H1 (cell line): ENCODE data around the gene CLDN7. TPM values are rescaled to one million over a fixed set of nuclear protein-coding genes. Genes with fewer than 3 reads are reported as not detected.
A peak's percentile ranks its signal among the peaks of the same experiment; 100 is the strongest.

Source experiments
- ASH2L ChIP-seq: fragments of 200-600, 300-600 bp; sonication (generic); IDR thresholded peaks from one replicate; pipeline ENCODE4 v1.7.1; 2017; ENCODE audit warnings: low read length
- EP300 ChIP-seq, 2 experiments: IDR thresholded peaks; 1 replicate in 1 of 2; 2 replicates in 1 of 2; pipeline ENCODE4 v1.6.1; 2011 to 2012; ENCODE audit warnings: low read depth in 2 of 2, low read length in 2 of 2, mild to moderate bottlenecking in 2 of 2, borderline replicate concordance in 1 of 2, inconsistent platforms in 1 of 2, moderate library complexity in 1 of 2
- POLR2A ChIP-seq, 2 experiments: IDR thresholded peaks; 1 replicate in 1 of 2; 2 replicates in 1 of 2; pipeline ENCODE4 v1.6.1; 2011; ENCODE audit warnings: low read depth in 2 of 2, low read length in 2 of 2, mild to moderate bottlenecking in 2 of 2; ENCODE audit errors: control extremely low read depth in 1 of 2
- SIRT6 ChIP-seq: IDR thresholded peaks from one replicate; pipeline ENCODE4 v1.7.1; 2012; ENCODE audit warnings: low read length, inconsistent platforms
- SP1 ChIP-seq: IDR thresholded peaks from 2 replicates; pipeline ENCODE4 v1.6.1; 2011; ENCODE audit warnings: low read depth, low read length
- SP4 ChIP-seq: IDR thresholded peaks from 2 replicates; pipeline ENCODE4 v1.6.1; 2012; ENCODE audit warnings: low read length, inconsistent platforms
- YY1 ChIP-seq: IDR thresholded peaks from 2 replicates; pipeline ENCODE4 v1.6.1; 2011; ENCODE audit warnings: low read depth, mild to moderate bottlenecking, low read length
- polyA plus RNA-seq, 7 experiments: library from polyadenylated mRNA; depleted of rRNA in 3 of 7; stranded (reverse) in 5 of 7; unstranded in 2 of 7; fragments of >200 nt in 5 of 7; fragments of 200-250 nt in 2 of 7; gene quantifications; 1 replicate in 5 of 7; 2 replicates in 1 of 7; 4 replicates in 1 of 7; pipeline versions ENCODE4 v1.2.1 to v1.2.3, GENCODE V29; 2011 to 2013; ENCODE audit warnings: missing spikeins in 2 of 7, mixed read lengths in 2 of 7
- total RNA-seq: library from RNA; stranded (reverse); fragmentation: NEBNext Ultra II Directional; extraction: Animal tissue kit (Norgen Biotek cat#: 25700); gene quantifications from 2 replicates; pipeline ENCODE4 v1.2.1, GENCODE V29; 2021
- TF ChIP-seq, protein P1 (sequence below): fragments of 300-600 bp; sonication (generic); IDR thresholded peaks from 2 replicates; pipeline ENCODE4 v1.7.1; 2012; ENCODE audit warnings: low read length, moderate library complexity, mild to moderate bottlenecking, inconsistent platforms; ENCODE audit not compliant: insufficient replicate concordance
- TF ChIP-seq, protein P2 (sequence below): IDR thresholded peaks from 2 replicates; pipeline ENCODE4 v1.6.1; 2011; ENCODE audit warnings: low read length, improper control_type of control experiment

Gene CLDN7
- total and polyA plus RNA-seq, 2 of the 8 experiments (the other 6 are each of a cell fraction or from before 2014, with no cell fraction given) = 118 to 119 TPM

DNA sequence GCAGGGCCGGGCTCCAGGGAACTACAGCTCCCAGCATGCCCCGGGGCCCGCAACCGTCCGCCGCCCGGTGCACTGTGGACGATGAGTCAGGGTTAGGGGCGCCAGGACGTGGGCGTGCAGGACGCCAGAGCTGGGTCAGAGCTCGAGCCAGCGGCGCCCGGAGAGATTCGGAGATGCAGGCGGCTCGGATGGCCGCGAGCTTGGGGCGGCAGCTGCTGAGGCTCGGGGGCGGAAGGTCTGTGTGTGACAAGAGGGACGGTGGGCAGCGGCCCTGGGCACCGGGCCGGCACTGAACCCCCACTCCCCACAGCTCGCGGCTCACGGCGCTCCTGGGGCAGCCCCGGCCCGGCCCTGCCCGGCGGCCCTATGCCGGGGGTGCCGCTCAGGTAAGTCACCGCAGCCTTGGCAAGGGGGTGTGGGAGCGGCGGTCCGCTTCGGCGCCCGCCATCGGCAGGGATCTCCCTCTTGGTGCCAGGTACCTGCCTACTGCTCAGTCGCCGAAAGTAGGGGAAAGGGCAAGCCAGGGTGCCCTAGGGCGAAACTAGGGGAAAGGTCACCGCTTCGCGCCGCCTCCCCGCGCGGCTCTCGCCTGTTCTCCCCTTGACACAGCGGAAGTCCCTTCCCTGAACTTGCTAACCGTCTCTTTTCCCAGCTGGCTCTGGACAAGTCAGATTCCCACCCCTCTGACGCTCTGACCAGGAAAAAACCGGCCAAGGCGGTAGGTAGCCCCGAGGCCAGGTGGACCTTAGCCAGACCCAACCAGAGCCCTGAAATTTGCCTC, 42.3 kb downstream of the CLDN7 start, which contains the start of the genes ACADVL and DLG4 (continued):
- TF ChIP-seq, protein P1, sequence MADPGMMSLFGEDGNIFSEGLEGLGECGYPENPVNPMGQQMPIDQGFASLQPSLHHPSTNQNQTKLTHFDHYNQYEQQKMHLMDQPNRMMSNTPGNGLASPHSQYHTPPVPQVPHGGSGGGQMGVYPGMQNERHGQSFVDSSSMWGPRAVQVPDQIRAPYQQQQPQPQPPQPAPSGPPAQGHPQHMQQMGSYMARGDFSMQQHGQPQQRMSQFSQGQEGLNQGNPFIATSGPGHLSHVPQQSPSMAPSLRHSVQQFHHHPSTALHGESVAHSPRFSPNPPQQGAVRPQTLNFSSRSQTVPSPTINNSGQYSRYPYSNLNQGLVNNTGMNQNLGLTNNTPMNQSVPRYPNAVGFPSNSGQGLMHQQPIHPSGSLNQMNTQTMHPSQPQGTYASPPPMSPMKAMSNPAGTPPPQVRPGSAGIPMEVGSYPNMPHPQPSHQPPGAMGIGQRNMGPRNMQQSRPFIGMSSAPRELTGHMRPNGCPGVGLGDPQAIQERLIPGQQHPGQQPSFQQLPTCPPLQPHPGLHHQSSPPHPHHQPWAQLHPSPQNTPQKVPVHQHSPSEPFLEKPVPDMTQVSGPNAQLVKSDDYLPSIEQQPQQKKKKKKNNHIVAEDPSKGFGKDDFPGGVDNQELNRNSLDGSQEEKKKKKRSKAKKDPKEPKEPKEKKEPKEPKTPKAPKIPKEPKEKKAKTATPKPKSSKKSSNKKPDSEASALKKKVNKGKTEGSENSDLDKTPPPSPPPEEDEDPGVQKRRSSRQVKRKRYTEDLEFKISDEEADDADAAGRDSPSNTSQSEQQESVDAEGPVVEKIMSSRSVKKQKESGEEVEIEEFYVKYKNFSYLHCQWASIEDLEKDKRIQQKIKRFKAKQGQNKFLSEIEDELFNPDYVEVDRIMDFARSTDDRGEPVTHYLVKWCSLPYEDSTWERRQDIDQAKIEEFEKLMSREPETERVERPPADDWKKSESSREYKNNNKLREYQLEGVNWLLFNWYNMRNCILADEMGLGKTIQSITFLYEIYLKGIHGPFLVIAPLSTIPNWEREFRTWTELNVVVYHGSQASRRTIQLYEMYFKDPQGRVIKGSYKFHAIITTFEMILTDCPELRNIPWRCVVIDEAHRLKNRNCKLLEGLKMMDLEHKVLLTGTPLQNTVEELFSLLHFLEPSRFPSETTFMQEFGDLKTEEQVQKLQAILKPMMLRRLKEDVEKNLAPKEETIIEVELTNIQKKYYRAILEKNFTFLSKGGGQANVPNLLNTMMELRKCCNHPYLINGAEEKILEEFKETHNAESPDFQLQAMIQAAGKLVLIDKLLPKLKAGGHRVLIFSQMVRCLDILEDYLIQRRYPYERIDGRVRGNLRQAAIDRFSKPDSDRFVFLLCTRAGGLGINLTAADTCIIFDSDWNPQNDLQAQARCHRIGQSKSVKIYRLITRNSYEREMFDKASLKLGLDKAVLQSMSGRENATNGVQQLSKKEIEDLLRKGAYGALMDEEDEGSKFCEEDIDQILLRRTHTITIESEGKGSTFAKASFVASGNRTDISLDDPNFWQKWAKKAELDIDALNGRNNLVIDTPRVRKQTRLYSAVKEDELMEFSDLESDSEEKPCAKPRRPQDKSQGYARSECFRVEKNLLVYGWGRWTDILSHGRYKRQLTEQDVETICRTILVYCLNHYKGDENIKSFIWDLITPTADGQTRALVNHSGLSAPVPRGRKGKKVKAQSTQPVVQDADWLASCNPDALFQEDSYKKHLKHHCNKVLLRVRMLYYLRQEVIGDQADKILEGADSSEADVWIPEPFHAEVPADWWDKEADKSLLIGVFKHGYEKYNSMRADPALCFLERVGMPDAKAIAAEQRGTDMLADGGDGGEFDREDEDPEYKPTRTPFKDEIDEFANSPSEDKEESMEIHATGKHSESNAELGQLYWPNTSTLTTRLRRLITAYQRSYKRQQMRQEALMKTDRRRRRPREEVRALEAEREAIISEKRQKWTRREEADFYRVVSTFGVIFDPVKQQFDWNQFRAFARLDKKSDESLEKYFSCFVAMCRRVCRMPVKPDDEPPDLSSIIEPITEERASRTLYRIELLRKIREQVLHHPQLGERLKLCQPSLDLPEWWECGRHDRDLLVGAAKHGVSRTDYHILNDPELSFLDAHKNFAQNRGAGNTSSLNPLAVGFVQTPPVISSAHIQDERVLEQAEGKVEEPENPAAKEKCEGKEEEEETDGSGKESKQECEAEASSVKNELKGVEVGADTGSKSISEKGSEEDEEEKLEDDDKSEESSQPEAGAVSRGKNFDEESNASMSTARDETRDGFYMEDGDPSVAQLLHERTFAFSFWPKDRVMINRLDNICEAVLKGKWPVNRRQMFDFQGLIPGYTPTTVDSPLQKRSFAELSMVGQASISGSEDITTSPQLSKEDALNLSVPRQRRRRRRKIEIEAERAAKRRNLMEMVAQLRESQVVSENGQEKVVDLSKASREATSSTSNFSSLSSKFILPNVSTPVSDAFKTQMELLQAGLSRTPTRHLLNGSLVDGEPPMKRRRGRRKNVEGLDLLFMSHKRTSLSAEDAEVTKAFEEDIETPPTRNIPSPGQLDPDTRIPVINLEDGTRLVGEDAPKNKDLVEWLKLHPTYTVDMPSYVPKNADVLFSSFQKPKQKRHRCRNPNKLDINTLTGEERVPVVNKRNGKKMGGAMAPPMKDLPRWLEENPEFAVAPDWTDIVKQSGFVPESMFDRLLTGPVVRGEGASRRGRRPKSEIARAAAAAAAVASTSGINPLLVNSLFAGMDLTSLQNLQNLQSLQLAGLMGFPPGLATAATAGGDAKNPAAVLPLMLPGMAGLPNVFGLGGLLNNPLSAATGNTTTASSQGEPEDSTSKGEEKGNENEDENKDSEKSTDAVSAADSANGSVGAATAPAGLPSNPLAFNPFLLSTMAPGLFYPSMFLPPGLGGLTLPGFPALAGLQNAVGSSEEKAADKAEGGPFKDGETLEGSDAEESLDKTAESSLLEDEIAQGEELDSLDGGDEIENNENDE = no peak
- TF ChIP-seq SP4 = no peak
- TF ChIP-seq ASH2L = peak; percentile 44
- no peak for TF ChIP-seq SIRT6
- no peak for TF ChIP-seq EP300 (IDR thresholded peaks at IDR 0.05; ENCODE audit: borderline replicate concordance in 1 of 2, low read depth in 2 of 2, low read length in 2 of 2)
- TF ChIP-seq SP1 = 0 out of 2 replicates have a peak, but pooled peaks have one; percentile 49
- no peak for TF ChIP-seq YY1
- TF ChIP-seq, protein P2, sequence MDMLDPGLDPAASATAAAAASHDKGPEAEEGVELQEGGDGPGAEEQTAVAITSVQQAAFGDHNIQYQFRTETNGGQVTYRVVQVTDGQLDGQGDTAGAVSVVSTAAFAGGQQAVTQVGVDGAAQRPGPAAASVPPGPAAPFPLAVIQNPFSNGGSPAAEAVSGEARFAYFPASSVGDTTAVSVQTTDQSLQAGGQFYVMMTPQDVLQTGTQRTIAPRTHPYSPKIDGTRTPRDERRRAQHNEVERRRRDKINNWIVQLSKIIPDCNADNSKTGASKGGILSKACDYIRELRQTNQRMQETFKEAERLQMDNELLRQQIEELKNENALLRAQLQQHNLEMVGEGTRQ = 0 out of 2 replicates have a peak, but pooled peaks have one; percentile 3
- peak; percentile 79 to 90 for TF ChIP-seq POLR2A (IDR thresholded peaks at IDR 0.05; ENCODE audit: control extremely low read depth in 1 of 2, low read depth in 2 of 2, low read length in 2 of 2)
